ENCODE data around the gene PPP3CB. TPM values are rescaled to one million over a fixed set of nuclear protein-coding genes. Genes with fewer than 3 reads are reported as not detected.
A peak's percentile ranks its signal among the peaks of the same experiment; 100 is the strongest.

Gene PPP3CB
- total RNA-seq, 1 donor from 2014 or later, result 47.0 TPM

DNA sequence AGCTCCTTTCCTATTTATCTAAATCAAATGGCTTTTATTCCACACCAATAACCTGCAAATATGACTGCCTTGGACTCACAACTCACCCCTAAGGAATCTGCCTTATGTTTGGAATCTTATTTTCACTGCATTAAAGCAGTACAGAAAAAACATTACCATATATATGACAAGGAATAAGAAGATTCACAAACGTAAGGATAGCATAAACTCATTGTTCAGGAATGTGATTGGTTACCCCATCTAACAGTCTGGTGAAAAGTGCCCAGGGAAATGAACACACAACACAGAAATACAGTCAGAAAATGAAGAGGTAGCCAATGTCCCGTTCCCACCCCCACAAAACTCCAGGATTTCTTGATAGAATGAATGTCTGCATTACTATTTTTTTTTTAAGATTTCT, 2.0 kb downstream of the PPP3CB start:
- Histone ChIP-seq H3K27me3 (no peaks in the 10 kb centered on the region), H3K36me3 (no peaks in the 10 kb centered on the region), H3K4me2 (peak overlapping the region; percentile 92), H3K4me3 (peak overlapping the region; percentile 94), H3K9me3 (ENCODE audit: low read depth) (no peaks in the 10 kb centered on the region), H3K27ac (no peak overlapping the region), H3F3A (ENCODE audit: low read depth) (peaks cover 16% of the 10 kb centered on the region), H3K9ac (no peak overlapping the region), H4K20me1 (ENCODE audit: low read depth) (no peaks in the 10 kb centered on the region), H2AFZ (replicated peaks) (no peak overlapping the region), H3K4me1 (peaks cover 12% of the 10 kb centered on the region), H3K79me2 (ENCODE audit: low read depth) (peaks cover 67% of the 10 kb centered on the region)
- Mint-ChIP-seq H3K9me3 (no peaks in the 10 kb centered on the region), H3K27me3 (ENCODE audit: insufficient read depth, low read depth) (no peaks in the 10 kb centered on the region), H3K4me3 (peak overlapping the region; percentile 77), H3K4me1 (peaks cover 26% of the 10 kb centered on the region), H3K27ac (no peak overlapping the region), H3K36me3 (peaks cover 15% of the 10 kb centered on the region)
- no peak for TF ChIP-seq EZH2phosphoT487 (IDR thresholded peaks at IDR 0.05)
- no peak for TF ChIP-seq EZH2 (IDR thresholded peaks at IDR 0.05)
- TF ChIP-seq, protein P1, sequence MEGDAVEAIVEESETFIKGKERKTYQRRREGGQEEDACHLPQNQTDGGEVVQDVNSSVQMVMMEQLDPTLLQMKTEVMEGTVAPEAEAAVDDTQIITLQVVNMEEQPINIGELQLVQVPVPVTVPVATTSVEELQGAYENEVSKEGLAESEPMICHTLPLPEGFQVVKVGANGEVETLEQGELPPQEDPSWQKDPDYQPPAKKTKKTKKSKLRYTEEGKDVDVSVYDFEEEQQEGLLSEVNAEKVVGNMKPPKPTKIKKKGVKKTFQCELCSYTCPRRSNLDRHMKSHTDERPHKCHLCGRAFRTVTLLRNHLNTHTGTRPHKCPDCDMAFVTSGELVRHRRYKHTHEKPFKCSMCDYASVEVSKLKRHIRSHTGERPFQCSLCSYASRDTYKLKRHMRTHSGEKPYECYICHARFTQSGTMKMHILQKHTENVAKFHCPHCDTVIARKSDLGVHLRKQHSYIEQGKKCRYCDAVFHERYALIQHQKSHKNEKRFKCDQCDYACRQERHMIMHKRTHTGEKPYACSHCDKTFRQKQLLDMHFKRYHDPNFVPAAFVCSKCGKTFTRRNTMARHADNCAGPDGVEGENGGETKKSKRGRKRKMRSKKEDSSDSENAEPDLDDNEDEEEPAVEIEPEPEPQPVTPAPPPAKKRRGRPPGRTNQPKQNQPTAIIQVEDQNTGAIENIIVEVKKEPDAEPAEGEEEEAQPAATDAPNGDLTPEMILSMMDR (IDR thresholded peaks at IDR 0.05), result no peak
- DNase-seq (ENCODE audit: low spot score), result no peak

GRCh38 chr10:73486601-73487000, 9.2 kb downstream of the PPP3CB start:
- Histone ChIP-seq H3K9me3 (ENCODE audit: low read depth) (no peaks in the 10 kb centered on the region), H3K4me2 (no peak overlapping the region), H4K20me1 (ENCODE audit: low read depth) (no peaks in the 10 kb centered on the region), H3K4me1 (no peaks in the 10 kb centered on the region), H3K27ac (no peak overlapping the region), H2AFZ (replicated peaks) (no peak overlapping the region), H3K9ac (no peak overlapping the region), H3K4me3 (no peak overlapping the region), H3K36me3 (peaks cover 3% of the 10 kb centered on the region), H3K79me2 (ENCODE audit: low read depth) (peaks cover 92% of the 10 kb centered on the region), H3F3A (ENCODE audit: low read depth) (no peaks in the 10 kb centered on the region), H3K27me3 (no peaks in the 10 kb centered on the region)
- DNase-seq (ENCODE audit: low spot score), result no peak
- no peak overlapping the region for H3K4me3 Mint-ChIP-seq
- H3K27ac Mint-ChIP-seq, result no peak overlapping the region
- TF ChIP-seq, protein P1 (IDR thresholded peaks at IDR 0.05), result no peak
- TF ChIP-seq EZH2 (IDR thresholded peaks at IDR 0.05), result no peak
- TF ChIP-seq EZH2phosphoT487 (IDR thresholded peaks at IDR 0.05), result no peak
- no peaks in the 10 kb centered on the region for H3K9me3 Mint-ChIP-seq
- H3K4me1 Mint-ChIP-seq, result no peaks in the 10 kb centered on the region
- peaks cover 23% of the 10 kb centered on the region for H3K36me3 Mint-ChIP-seq
- H3K27me3 Mint-ChIP-seq (ENCODE audit: insufficient read depth, low read depth), result peaks cover 4% of the 10 kb centered on the region

GRCh38 chr10:73485320-73485719, 10.5 kb downstream of the PPP3CB start:
- no peaks in the 10 kb centered on the region for H4K20me1 ChIP-seq (ENCODE audit: low read depth)
- H3K27ac ChIP-seq, result no peak overlapping the region
- Mint-ChIP-seq H3K27ac (no peak overlapping the region), H3K36me3 (peaks cover 23% of the 10 kb centered on the region), H3K4me1 (no peaks in the 10 kb centered on the region), H3K9me3 (no peaks in the 10 kb centered on the region), H3K4me3 (no peak overlapping the region), H3K27me3 (ENCODE audit: insufficient read depth, low read depth) (peaks cover 4% of the 10 kb centered on the region)
- H2AFZ ChIP-seq (replicated peaks), result no peak overlapping the region
- no peak for DNase-seq (ENCODE audit: low spot score)
- H3K9ac ChIP-seq, result no peak overlapping the region
- no peaks in the 10 kb centered on the region for H3F3A ChIP-seq (ENCODE audit: low read depth)
- H3K4me1 ChIP-seq, result no peaks in the 10 kb centered on the region
- no peak overlapping the region for H3K4me2 ChIP-seq
- no peaks in the 10 kb centered on the region for H3K27me3 ChIP-seq
- peaks cover 3% of the 10 kb centered on the region for H3K36me3 ChIP-seq
- H3K79me2 ChIP-seq (ENCODE audit: low read depth), result peaks cover 92% of the 10 kb centered on the region
- H3K4me3 ChIP-seq, result no peak overlapping the region
- no peaks in the 10 kb centered on the region for H3K9me3 ChIP-seq (ENCODE audit: low read depth)
- TF ChIP-seq EZH2phosphoT487 (IDR thresholded peaks at IDR 0.05) (no peak), EZH2 (IDR thresholded peaks at IDR 0.05) (no peak)
- TF ChIP-seq, protein P1 (IDR thresholded peaks at IDR 0.05), result no peak

All from neural progenitor cell (in vitro differentiated cells).